ENCODE data around the gene MECR. TPM values are rescaled to one million over a fixed set of nuclear protein-coding genes. Genes with fewer than 3 reads are reported as not detected.

MECR gene
- total RNA-seq, 6 donors from 2014 or later: 16.7 to 30.1 (median 18.5) TPM

DNA sequence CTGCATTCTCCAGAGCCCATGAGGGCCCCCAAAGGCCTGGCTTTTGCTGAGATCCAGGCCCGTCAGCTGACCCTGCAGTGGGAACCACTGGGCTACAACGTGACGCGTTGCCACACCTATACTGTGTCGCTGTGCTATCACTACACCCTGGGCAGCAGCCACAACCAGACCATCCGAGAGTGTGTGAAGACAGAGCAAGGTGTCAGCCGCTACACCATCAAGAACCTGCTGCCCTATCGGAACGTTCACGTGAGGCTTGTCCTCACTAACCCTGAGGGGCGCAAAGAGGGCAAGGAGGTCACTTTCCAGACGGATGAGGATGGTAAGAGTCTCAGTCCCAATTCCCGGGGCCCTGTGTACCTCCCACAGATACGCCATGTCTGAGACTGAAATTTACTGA is 44.7 kb upstream of the MECR start:
- WGBS, 2 donors: 87 to 91% methylated on average over 14 of the region's 14 CpGs
- ATAC-seq (ENCODE audit: low FRiP score in 2 of 2) (no peak), DNase-seq (peak in 1 of 2 donors; percentile 12)
- Histone ChIP-seq H3K4me3 (no peak overlapping the region), H3K27ac (no peak overlapping the region), H3K36me3 (peaks cover 3 to 24% (median 13%) of the 10 kb centered on the region in 4 donors), H3K27me3 (no peaks in the 10 kb centered on the region), H3K4me1 (peaks cover 13 to 19% (median 15%) of the 10 kb centered on the region in 4 donors), H3K9me3 (no peaks in the 10 kb centered on the region)
- TF ChIP-seq EP300 (IDR thresholded peaks at IDR 0.05) (no peak), POLR2A (IDR thresholded peaks at IDR 0.05) (no peak), POLR2AphosphoS5 (IDR thresholded peaks at IDR 0.05) (no peak)
- TF ChIP-seq, protein P1, sequence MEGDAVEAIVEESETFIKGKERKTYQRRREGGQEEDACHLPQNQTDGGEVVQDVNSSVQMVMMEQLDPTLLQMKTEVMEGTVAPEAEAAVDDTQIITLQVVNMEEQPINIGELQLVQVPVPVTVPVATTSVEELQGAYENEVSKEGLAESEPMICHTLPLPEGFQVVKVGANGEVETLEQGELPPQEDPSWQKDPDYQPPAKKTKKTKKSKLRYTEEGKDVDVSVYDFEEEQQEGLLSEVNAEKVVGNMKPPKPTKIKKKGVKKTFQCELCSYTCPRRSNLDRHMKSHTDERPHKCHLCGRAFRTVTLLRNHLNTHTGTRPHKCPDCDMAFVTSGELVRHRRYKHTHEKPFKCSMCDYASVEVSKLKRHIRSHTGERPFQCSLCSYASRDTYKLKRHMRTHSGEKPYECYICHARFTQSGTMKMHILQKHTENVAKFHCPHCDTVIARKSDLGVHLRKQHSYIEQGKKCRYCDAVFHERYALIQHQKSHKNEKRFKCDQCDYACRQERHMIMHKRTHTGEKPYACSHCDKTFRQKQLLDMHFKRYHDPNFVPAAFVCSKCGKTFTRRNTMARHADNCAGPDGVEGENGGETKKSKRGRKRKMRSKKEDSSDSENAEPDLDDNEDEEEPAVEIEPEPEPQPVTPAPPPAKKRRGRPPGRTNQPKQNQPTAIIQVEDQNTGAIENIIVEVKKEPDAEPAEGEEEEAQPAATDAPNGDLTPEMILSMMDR (IDR thresholded peaks at IDR 0.05): no peak

DNA sequence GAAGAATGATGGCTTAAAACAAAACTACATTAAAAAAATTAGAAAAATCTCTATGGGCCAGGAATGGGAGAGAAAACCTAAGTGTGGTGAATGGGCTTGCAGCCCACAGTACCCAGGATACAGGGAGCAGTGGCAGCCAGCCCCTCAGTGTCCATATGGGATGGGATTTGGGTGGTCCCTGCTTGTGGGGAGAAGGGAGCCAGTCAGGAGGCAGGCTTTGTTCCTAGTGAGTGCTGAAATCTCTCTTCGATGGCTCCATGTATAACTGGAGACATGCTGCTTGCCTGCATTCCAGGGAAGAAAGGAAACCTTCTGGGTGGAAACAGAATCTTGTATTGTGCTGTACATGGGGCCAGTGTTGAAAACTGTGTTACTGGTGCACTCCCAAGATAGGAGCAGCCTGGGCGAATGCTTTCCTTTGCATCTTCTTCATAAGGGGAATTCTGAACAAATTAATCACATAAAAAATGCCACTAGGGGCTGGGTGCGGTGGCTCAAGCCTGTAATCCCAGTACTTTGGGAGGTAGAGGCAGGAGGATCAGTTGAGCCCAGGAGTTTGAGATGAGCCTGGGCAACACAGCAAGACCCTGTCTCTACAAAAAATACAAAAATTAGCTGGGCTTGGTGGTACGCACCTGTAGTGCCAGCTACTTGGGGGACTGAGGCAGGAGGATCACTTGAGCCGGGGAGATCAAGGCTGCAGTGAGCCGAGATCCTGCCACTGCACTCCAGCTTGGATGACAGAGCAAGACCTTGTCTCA is 41.6 kb upstream of the MECR start:
- H3K27ac ChIP-seq: peak overlapping the region in 2 of 4 donors; percentile 1 to 36
- ATAC-seq (ENCODE audit: low FRiP score in 2 of 2) (peak in 1 of 2 donors; percentile 13), DNase-seq (peak in 1 of 2 donors; percentile 7)

DNA sequence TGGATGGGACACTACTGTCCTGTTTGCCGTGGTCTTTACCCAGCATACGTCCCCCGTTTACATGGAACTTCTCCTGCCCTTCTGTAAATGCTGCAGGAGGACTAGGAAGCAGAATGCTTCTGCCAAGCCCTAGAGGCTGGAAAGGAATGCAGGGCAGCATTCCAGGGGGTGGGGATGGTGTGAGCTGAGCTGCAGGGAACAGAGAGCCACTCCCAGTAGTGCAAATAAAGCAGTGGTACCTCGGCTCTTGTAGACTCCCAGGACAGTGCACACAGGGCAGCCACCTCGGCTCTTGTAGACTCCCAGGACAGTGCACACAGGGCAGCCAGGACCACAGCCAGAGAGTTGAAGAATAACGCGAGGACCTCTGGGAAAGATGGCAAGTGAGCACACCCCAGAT is 41.0 kb upstream of the MECR start:
- Histone ChIP-seq H3K9me3 (no peaks in the 10 kb centered on the region), H3K4me3 (no peak overlapping the region), H3K4me1 (peaks cover 13 to 19% (median 15%) of the 10 kb centered on the region in 4 donors), H3K36me3 (peaks cover 0 to 9% (median 4%) of the 10 kb centered on the region in 4 donors), H3K27ac (peak overlapping the region in 3 of 4 donors; percentile 20 to 56 (median 36)), H3K27me3 (no peaks in the 10 kb centered on the region)
- 14 to 30% methylated on average over 7 of the region's 7 CpGs for WGBS, 2 donors
- DNase-seq: peak in 1 of 2 donors; percentile 90
- peak; percentile 90 to 96 for ATAC-seq (ENCODE audit: low FRiP score in 2 of 2)
- no peak for TF ChIP-seq EP300 (IDR thresholded peaks at IDR 0.05)
- TF ChIP-seq POLR2A (IDR thresholded peaks at IDR 0.05): no peak
- no peak for TF ChIP-seq POLR2AphosphoS5 (IDR thresholded peaks at IDR 0.05)
- TF ChIP-seq, protein P1 (IDR thresholded peaks at IDR 0.05): no peak

More for the DNA sequence above, 41.6 kb upstream of the MECR start:
- Histone ChIP-seq H3K27me3 (no peaks in the 10 kb centered on the region), H3K36me3 (peaks cover 0 to 11% (median 4%) of the 10 kb centered on the region in 4 donors), H3K4me1 (peaks cover 13 to 19% (median 15%) of the 10 kb centered on the region in 4 donors), H3K9me3 (no peaks in the 10 kb centered on the region), H3K4me3 (no peak overlapping the region)
- TF ChIP-seq POLR2AphosphoS5 (IDR thresholded peaks at IDR 0.05) (no peak), EP300 (IDR thresholded peaks at IDR 0.05) (no peak), POLR2A (IDR thresholded peaks at IDR 0.05) (no peak)
- TF ChIP-seq, protein P1 (IDR thresholded peaks at IDR 0.05): no peak
- 68 to 74% methylated on average over 6 of the region's 6 CpGs for WGBS, 2 donors

DNA sequence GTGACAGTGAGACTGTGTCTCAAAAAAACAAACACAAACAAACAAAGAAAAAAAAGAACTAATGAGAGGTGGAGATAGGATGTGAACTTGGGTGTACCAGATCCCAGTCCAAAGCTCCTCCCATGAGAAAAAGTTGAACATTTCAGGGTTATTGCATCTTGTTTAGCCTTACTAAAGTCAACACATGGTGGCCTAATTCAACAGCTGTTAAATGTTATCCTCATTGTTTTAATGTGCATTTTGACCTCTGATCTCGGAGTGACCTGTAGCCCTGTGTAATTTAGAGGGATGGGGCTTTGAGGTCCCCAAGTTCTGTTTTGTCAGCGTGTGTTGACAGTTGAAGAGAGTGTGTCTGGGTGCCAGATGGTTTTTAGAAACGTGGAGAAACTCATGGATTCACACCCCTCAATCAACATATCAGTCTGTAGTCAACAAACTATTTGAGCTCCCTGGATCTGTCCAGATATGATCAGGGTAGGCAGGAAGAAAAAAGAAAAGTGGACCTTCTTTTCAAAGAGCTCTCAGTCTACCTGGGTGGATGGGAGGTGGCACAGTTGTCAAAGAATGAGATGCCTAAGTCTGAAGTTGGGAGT is 40.3 kb upstream of the MECR start:
- Histone ChIP-seq H3K9me3 (no peaks in the 10 kb centered on the region), H3K27ac (peak overlapping the region; percentile 17 to 56 (median 28)), H3K36me3 (peaks cover 0 to 5% (median 1%) of the 10 kb centered on the region in 4 donors), H3K4me1 (peaks cover 13 to 19% (median 15%) of the 10 kb centered on the region in 4 donors), H3K27me3 (no peaks in the 10 kb centered on the region), H3K4me3 (no peak overlapping the region)
- no peak for ATAC-seq (ENCODE audit: low FRiP score in 2 of 2)
- DNase-seq: no peak
- TF ChIP-seq, protein P1 (IDR thresholded peaks at IDR 0.05): no peak
- no peak for TF ChIP-seq EP300 (IDR thresholded peaks at IDR 0.05)
- TF ChIP-seq POLR2A (IDR thresholded peaks at IDR 0.05): no peak
- no peak for TF ChIP-seq POLR2AphosphoS5 (IDR thresholded peaks at IDR 0.05)
- 39 to 45% methylated on average over 3 of the region's 3 CpGs for WGBS, 2 donors

Measured in upper lobe of left lung (tissue), 6 donors.